Mesenchymal stem cell (in vitro differentiated cells and primary cell): ENCODE results near the gene KATNBL1.
A peak's percentile ranks its signal among the peaks of the same experiment; 100 is the strongest.

ENCODE experiments used
- DNase-seq: peaks from one replicate; pipeline ENCODE4 v3.0.0-alpha.2; 2013
- H2AFZ ChIP-seq: one replicate; pipeline ENCODE4 v1.6.1; 2013; ENCODE audit warnings: low read depth, mild to moderate bottlenecking, control low read depth, inconsistent platforms, low read length, moderate library complexity
- H2AK5ac ChIP-seq: 2 replicates; pipeline ENCODE4 v1.6.1; 2013; ENCODE audit warnings: low read length, moderate library complexity, mild to moderate bottlenecking, inconsistent platforms; ENCODE audit not compliant: severe bottlenecking
- H2BK120ac ChIP-seq: one replicate; pipeline ENCODE4 v1.6.1; 2013; ENCODE audit warnings: low read depth, mild to moderate bottlenecking, inconsistent platforms, low read length, moderate library complexity
- H2BK12ac ChIP-seq, 2 experiments: one replicate each; pipeline ENCODE4 v1.6.1; 2013; ENCODE audit warnings: inconsistent platforms in 2 of 2, low read length in 2 of 2, mild to moderate bottlenecking in 2 of 2, moderate library complexity in 2 of 2, control low read depth in 1 of 2
- H2BK15ac ChIP-seq: one replicate; pipeline ENCODE4 v1.6.1; 2013; ENCODE audit warnings: mild to moderate bottlenecking, low read depth, inconsistent platforms; ENCODE audit not compliant: poor library complexity, severe bottlenecking
- H2BK5ac ChIP-seq: 2 replicates; pipeline ENCODE4 v1.6.1; 2013; ENCODE audit warnings: low read depth, mild to moderate bottlenecking, low read length, control low read depth, inconsistent platforms; ENCODE audit not compliant: poor library complexity, severe bottlenecking
- H3K14ac ChIP-seq, 2 experiments: one replicate each; pipeline ENCODE4 v1.6.1; 2013; ENCODE audit warnings: inconsistent platforms in 2 of 2, low read length in 2 of 2, control low read depth in 1 of 2, mild to moderate bottlenecking in 1 of 2, moderate library complexity in 1 of 2
- H3K18ac ChIP-seq, 2 experiments: one replicate each; pipeline ENCODE4 v1.6.1; 2013; ENCODE audit warnings: inconsistent platforms in 2 of 2, low read length in 2 of 2, control low read depth in 1 of 2, low read depth in 1 of 2, mild to moderate bottlenecking in 1 of 2
- H3K23ac ChIP-seq, 2 experiments: one replicate each; pipeline ENCODE4 v1.6.1; 2013; ENCODE audit warnings: inconsistent platforms in 2 of 2, low read length in 2 of 2, mild to moderate bottlenecking in 2 of 2, moderate library complexity in 2 of 2, control low read depth in 1 of 2
- H3K27ac ChIP-seq: 2 replicates; pipeline ENCODE4 v1.5.1; 2013; ENCODE audit warnings: mild to moderate bottlenecking, moderate library complexity, low read length, control low read depth, inconsistent platforms; ENCODE audit not compliant: poor library complexity, severe bottlenecking
- H3K27me3 ChIP-seq, 2 experiments: 2 replicates each; pipeline versions ENCODE4 v1.6.1 to v1.7.0; 2013; ENCODE audit warnings: low read length in 2 of 2, mild to moderate bottlenecking in 2 of 2, moderate library complexity in 2 of 2, control low read depth in 1 of 2, inconsistent platforms in 1 of 2; ENCODE audit not compliant: control insufficient read depth in 1 of 2, insufficient read depth in 1 of 2
- H3K36me3 ChIP-seq, 2 experiments: 2 replicates each; pipeline versions ENCODE4 v1.6.1 to v1.7.0; 2013; ENCODE audit warnings: low read length in 2 of 2, control low read depth in 1 of 2, inconsistent platforms in 1 of 2, low read depth in 1 of 2, mild to moderate bottlenecking in 1 of 2; ENCODE audit not compliant: insufficient read depth in 2 of 2, control insufficient read depth in 1 of 2
- H3K4ac ChIP-seq, 2 experiments: one replicate each; pipeline ENCODE4 v1.6.1; 2013; ENCODE audit warnings: inconsistent platforms in 2 of 2, low read length in 2 of 2, mild to moderate bottlenecking in 2 of 2, moderate library complexity in 2 of 2, control low read depth in 1 of 2, low read depth in 1 of 2
- H3K4me1 ChIP-seq: 2 replicates; pipeline ENCODE4 v1.6.1; 2013; ENCODE audit warnings: low read depth, low read length, control low read depth; ENCODE audit not compliant: control insufficient read depth, insufficient read depth
- H3K4me2 ChIP-seq: 2 replicates; pipeline ENCODE4 v1.6.1; 2013; ENCODE audit warnings: low read length, mild to moderate bottlenecking, inconsistent platforms; ENCODE audit not compliant: poor library complexity, severe bottlenecking
- H3K4me3 ChIP-seq, 2 experiments: 2 replicates each; pipeline versions ENCODE4 v1.5.1 to v1.7.0; 2013; ENCODE audit warnings: low read length in 2 of 2, mild to moderate bottlenecking in 2 of 2, control low read depth in 1 of 2, low read depth in 1 of 2; ENCODE audit not compliant: insufficient read depth in 1 of 2
- H3K79me1 ChIP-seq: replicated peaks from 2 replicates; pipeline ENCODE4 v1.6.1; 2013; ENCODE audit warnings: mild to moderate bottlenecking, control low read depth, low read length, inconsistent platforms; ENCODE audit not compliant: poor library complexity, severe bottlenecking
- H3K9ac ChIP-seq: 2 replicates; pipeline ENCODE4 v1.7.0; 2013; ENCODE audit warnings: mild to moderate bottlenecking, low read length, moderate library complexity
- H3K9me3 ChIP-seq: 2 replicates; pipeline ENCODE4 v1.7.0; 2013; ENCODE audit warnings: mild to moderate bottlenecking, low read length; ENCODE audit not compliant: control insufficient read depth
- H4K8ac ChIP-seq: one replicate; pipeline ENCODE4 v1.6.1; 2013; ENCODE audit warnings: inconsistent platforms, mild to moderate bottlenecking, low read length, moderate library complexity
- H4K91ac ChIP-seq: one replicate; pipeline ENCODE4 v1.6.1; 2013; ENCODE audit warnings: mild to moderate bottlenecking, low read length, inconsistent platforms
- WGBS: methylation state at CpG from one replicate; pipeline ENCODE4 v1.1.7; 2013; ENCODE audit warnings: mixed read lengths; 5-methylcytosine and 5-hydroxymethylcytosine counted together

The KATNBL1 gene

GRCh38 chr15:34248190-34248589 is 38.3 kb upstream of the KATNBL1 start:
- Histone ChIP-seq H3K18ac (no peak overlapping the region), H2BK5ac (no peak overlapping the region), H2BK12ac (no peak overlapping the region), H4K91ac (no peak overlapping the region), H2AFZ (no peak overlapping the region), H2BK15ac (no peak overlapping the region), H3K79me1 (peaks cover 2% of the 10 kb centered on the region), H3K4me3 (no peak overlapping the region), H2AK5ac (no peak overlapping the region), H3K4me1 (no peaks in the 10 kb centered on the region), H4K8ac (no peak overlapping the region), H3K27ac (no peak overlapping the region), H3K4me2 (no peak overlapping the region), H3K9me3 (no peaks in the 10 kb centered on the region), H3K23ac (no peak overlapping the region), H3K4ac (no peak overlapping the region), H3K9ac (no peak overlapping the region), H3K36me3 (peaks cover 3 to 84% of the 10 kb centered on the region in 2 experiments), H3K14ac (no peak overlapping the region), H3K27me3 (no peaks in the 10 kb centered on the region), H2BK120ac (no peak overlapping the region)
- no CpG with 5 or more reads among the region's 1 CpG for WGBS
- DNase-seq, result no peak

DNA sequence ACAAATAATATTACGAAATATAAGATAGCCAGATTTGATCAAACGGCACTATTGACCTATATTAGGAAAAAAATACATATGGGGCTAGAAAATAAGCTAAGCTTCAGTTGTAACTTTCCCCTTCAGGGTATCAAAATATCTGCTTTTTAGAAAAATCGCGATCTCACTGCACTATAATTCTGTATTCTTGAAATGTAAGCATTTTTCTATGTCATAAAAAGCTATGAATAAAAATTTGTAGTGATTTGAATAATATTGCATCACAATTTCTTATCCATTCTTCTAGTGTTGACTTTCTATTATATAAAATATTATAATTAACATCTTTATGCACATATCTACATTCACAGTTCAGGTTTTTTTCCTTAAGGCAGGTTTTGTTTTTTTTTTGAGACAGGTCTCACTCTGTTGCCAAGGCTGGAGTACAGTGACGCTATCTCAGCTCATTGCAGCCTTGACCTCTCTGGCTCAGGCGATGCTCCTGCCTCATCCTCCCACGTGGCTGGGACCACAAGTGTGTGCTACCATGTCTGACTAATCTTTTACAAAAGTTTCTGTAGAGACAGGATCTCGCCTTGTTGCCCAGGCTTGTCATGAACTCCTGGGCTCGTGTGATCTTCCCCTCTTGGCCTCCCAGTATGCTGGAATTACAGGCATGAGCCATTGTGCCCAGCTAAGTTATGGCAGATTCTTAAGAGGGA is 36.5 kb upstream of the KATNBL1 start:
- WGBS, result 77% methylated on average over 7 of the region's 9 CpGs
- Histone ChIP-seq H2BK12ac (no peak overlapping the region), H2AFZ (no peak overlapping the region), H3K14ac (no peak overlapping the region), H3K23ac (no peak overlapping the region), H3K27me3 (no peaks in the 10 kb centered on the region), H3K4me2 (no peak overlapping the region), H3K18ac (no peak overlapping the region), H2AK5ac (no peak overlapping the region), H3K9me3 (no peaks in the 10 kb centered on the region), H3K9ac (no peak overlapping the region), H3K4ac (no peak overlapping the region), H3K36me3 (peaks cover 3 to 72% of the 10 kb centered on the region in 2 experiments), H2BK15ac (no peak overlapping the region), H4K91ac (no peak overlapping the region), H3K79me1 (peaks cover 2% of the 10 kb centered on the region), H3K27ac (no peak overlapping the region), H2BK120ac (no peak overlapping the region), H3K4me1 (no peaks in the 10 kb centered on the region), H2BK5ac (no peak overlapping the region), H4K8ac (no peak overlapping the region), H3K4me3 (no peak overlapping the region)
- no peak for DNase-seq

DNA sequence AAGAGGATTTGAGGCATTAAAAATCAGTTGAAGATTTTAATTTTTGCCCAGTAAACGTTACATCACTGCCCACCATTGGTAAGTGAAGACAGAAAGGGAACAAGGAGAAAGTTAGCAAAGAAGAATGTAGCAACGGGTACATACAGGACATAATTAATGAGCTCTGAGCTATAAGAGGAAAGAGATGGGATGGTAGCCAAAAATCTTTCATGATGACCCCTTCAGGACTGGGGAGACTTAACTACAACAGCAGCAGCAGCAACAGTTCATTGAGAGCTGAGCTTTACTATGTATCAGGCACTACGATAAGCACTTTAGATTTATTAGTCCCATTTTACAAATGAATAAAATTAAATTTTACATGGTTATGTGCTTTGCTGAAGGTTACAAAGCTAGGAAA is 33.3 kb upstream of the KATNBL1 start:
- no peak overlapping the region for H4K8ac ChIP-seq
- WGBS, result 90% methylated on average over 2 of the region's 3 CpGs
- H3K9ac ChIP-seq, result no peak overlapping the region

DNA sequence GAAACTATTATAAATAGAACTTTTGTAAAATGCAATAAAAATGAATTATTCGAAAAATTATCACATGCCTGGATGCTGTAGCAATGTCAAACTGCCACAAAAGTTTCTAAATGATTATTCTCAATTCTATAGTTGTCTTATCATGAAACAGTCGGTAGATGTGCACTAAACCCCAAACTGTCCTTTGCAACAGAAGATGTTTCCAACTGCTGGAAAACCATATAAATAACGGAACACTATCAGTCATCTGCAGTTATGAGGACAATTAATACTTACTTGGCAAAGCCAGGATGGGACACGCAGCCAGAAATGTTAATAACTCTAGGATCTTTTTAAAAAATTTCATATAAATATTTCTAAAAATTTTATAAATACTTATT is 32.4 kb upstream of the KATNBL1 start:
- no peak overlapping the region for H4K8ac ChIP-seq
- H4K91ac ChIP-seq, result no peak overlapping the region
- no peak overlapping the region for H3K4ac ChIP-seq
- H3K9me3 ChIP-seq, result no peaks in the 10 kb centered on the region
- H2AK5ac ChIP-seq, result no peak overlapping the region
- H2AFZ ChIP-seq, result no peak overlapping the region
- H3K18ac ChIP-seq, result no peak overlapping the region
- no peak overlapping the region for H3K4me3 ChIP-seq
- no peak overlapping the region for H2BK15ac ChIP-seq
- no peak overlapping the region for H3K23ac ChIP-seq
- no peaks in the 10 kb centered on the region for H3K27me3 ChIP-seq
- no peak for DNase-seq
- H3K36me3 ChIP-seq, result peaks cover 0 to 54% of the 10 kb centered on the region in 2 experiments
- 90% methylated on average over 3 of the region's 4 CpGs for WGBS
- H3K14ac ChIP-seq, result no peak overlapping the region
- H3K9ac ChIP-seq, result peak overlapping the region; percentile 74
- H3K79me1 ChIP-seq, result peaks cover 2% of the 10 kb centered on the region
- no peak overlapping the region for H3K27ac ChIP-seq
- H2BK12ac ChIP-seq, result no peak overlapping the region
- no peak overlapping the region for H2BK120ac ChIP-seq
- peaks cover 3% of the 10 kb centered on the region for H3K4me1 ChIP-seq
- no peak overlapping the region for H3K4me2 ChIP-seq
- no peak overlapping the region for H2BK5ac ChIP-seq

More for the DNA sequence above, 33.3 kb upstream of the KATNBL1 start:
- Histone ChIP-seq H2BK5ac (no peak overlapping the region), H3K9me3 (no peaks in the 10 kb centered on the region), H3K79me1 (peaks cover 2% of the 10 kb centered on the region), H3K23ac (no peak overlapping the region), H3K18ac (no peak overlapping the region), H2AFZ (no peak overlapping the region), H4K91ac (no peak overlapping the region), H3K36me3 (peaks cover 0 to 54% of the 10 kb centered on the region in 2 experiments), H3K4me2 (no peak overlapping the region), H3K27ac (no peak overlapping the region), H2BK15ac (no peak overlapping the region), H3K14ac (no peak overlapping the region), H3K4me3 (no peak overlapping the region), H2BK120ac (no peak overlapping the region), H2BK12ac (no peak overlapping the region), H3K27me3 (no peaks in the 10 kb centered on the region), H3K4me1 (peaks cover 3% of the 10 kb centered on the region), H2AK5ac (no peak overlapping the region), H3K4ac (no peak overlapping the region)
- no peak for DNase-seq
